Aorta (tissue), 5 donors: ENCODE data around the gene ZNF296. TPM values are rescaled to one million over a fixed set of nuclear protein-coding genes. Genes with fewer than 3 reads are reported as not detected.
A peak's percentile ranks its signal among the peaks of the same experiment; 100 is the strongest.
"Not testable (repeated sequence)": the region's sequence is repeated elsewhere in the genome, so short reads cannot be mapped to it uniquely, and the experiment has no call there.

Source experiments
- ATAC-seq: fragments of 200-7000 bp; cut with Tn5 transposase; one replicate; pipeline ENCODE4 v1.9.1; 2022; ENCODE audit warnings: moderate library complexity; ENCODE audit not compliant: low FRiP score
- DNase-seq, 2 donors: peaks; one replicate each; pipeline ENCODE4 v3.0.0-alpha.2; 2020
- H3K27ac ChIP-seq, 2 donors: one replicate each; pipeline ENCODE4 v1.5.1; 2013; ENCODE audit warnings: low read length in 2 of 2, mild to moderate bottlenecking in 2 of 2, moderate library complexity in 2 of 2, control low read depth in 1 of 2, inconsistent platforms in 1 of 2, low read depth in 1 of 2
- H3K27me3 ChIP-seq, 2 donors: one replicate each; pipeline ENCODE4 v1.6.1; 2013; ENCODE audit warnings: control low read depth in 1 of 2, low read length in 1 of 2, mild to moderate bottlenecking in 1 of 2, moderate library complexity in 1 of 2; ENCODE audit not compliant: insufficient read depth in 2 of 2, control insufficient read depth in 1 of 2
- H3K36me3 ChIP-seq, 2 donors: one replicate each; pipeline ENCODE4 v1.6.1; 2013; ENCODE audit warnings: control low read depth in 1 of 2, low read length in 1 of 2, mild to moderate bottlenecking in 1 of 2; ENCODE audit not compliant: insufficient read depth in 2 of 2, control insufficient read depth in 1 of 2
- H3K4me1 ChIP-seq, 2 donors: one replicate each; pipeline ENCODE4 v1.6.1; 2013; ENCODE audit warnings: low read length in 2 of 2, control low read depth in 1 of 2, mild to moderate bottlenecking in 1 of 2, moderate library complexity in 1 of 2; ENCODE audit not compliant: insufficient read depth in 2 of 2, control insufficient read depth in 1 of 2
- H3K4me3 ChIP-seq, 2 donors: one replicate each; pipeline ENCODE4 v1.5.1; 2013; ENCODE audit warnings: low read length in 2 of 2, control low read depth in 1 of 2, mild to moderate bottlenecking in 1 of 2
- H3K9me3 ChIP-seq: one replicate; pipeline ENCODE4 v1.6.1; 2013; ENCODE audit warnings: mild to moderate bottlenecking, low read length; ENCODE audit not compliant: control insufficient read depth
- WGBS, 2 donors: extraction: QIAGEN DNeasy Blood & Tissue Kit; methylation state at CpG; one replicate each; pipeline ENCODE4 v1.1.7; 2013; 5-methylcytosine and 5-hydroxymethylcytosine counted together
- intact Hi-C, 2 donors: fragments of 100-400 bp; cut with DNase I; formaldehyde crosslinking; loops; one replicate each; pipeline versions ENCODE4 v1.14.2 to v1.15.0; 2022
- polyA plus RNA-seq, 2 donors: library from polyadenylated mRNA; stranded (reverse); fragments of 200-250 nt; gene quantifications; one replicate each; pipeline ENCODE4 v1.2.3, GENCODE V29; 2013
- total RNA-seq, 2 donors: library from RNA; stranded (reverse); fragmentation: NEBNext Ultra II Directional; extraction: Animal tissue kit (Norgen Biotek cat#: 25700); gene quantifications; one replicate each; pipeline ENCODE4 v1.2.1, GENCODE V29; 2021
- donor health status: healthy with polysubstance abuse.
- donor health status: Bipolar disorder and iron deficiency.
- donor health status: DM: no; HTN: no; CAD: no.
- donor health status: DM: no; HTN: no; CAD: no.
- donor health status: DM: yes; HTN: yes; CAD: no.

ZNF296 gene
- total and polyA plus RNA-seq, 4 donors = 0.19 to 1.1 (median 0.41) TPM

GRCh38 chr19:45106363-45106762 lies 30.1 kb upstream of the ZNF296 start:
- intact Hi-C loops, DNase-seq, H3K36me3 ChIP-seq, ATAC-seq, H3K4me3 ChIP-seq, H3K27ac ChIP-seq, H3K4me1 ChIP-seq, H3K27me3 ChIP-seq, H3K9me3 ChIP-seq: not testable (repeated sequence)
- WGBS, 2 donors = 93 to 95% methylated on average over 11 of the region's 11 CpGs

- intact Hi-C loops = no loop called here
- no peaks in the 10 kb centered on the region for H3K27me3 ChIP-seq
- H3K4me1 ChIP-seq = no peaks in the 10 kb centered on the region
- 89% methylated on average over 16 of the region's 16 CpGs for WGBS, 2 donors
- H3K27ac ChIP-seq = no peak overlapping the region
- DNase-seq (no peak), ATAC-seq (peak; percentile 8)
- no peaks in the 10 kb centered on the region for H3K9me3 ChIP-seq
- H3K4me3 ChIP-seq = no peak overlapping the region
- H3K36me3 ChIP-seq = no peaks in the 10 kb centered on the region
Measured at GRCh38 chr19:45104658-45105349, 28.5 kb upstream of the ZNF296 start.

- Histone ChIP-seq H3K4me1 (no peaks in the 10 kb centered on the region), H3K27ac (no peak overlapping the region)
- ATAC-seq = no peak
Measured at GRCh38 chr19:45103508-45104319, 27.4 kb upstream of the ZNF296 start.

GRCh38 chr19:45103156-45103507 lies 26.9 kb upstream of the ZNF296 start:
- DNase-seq (peak in 1 of 2 donors; percentile 67), ATAC-seq (no peak)
- H3K4me1 ChIP-seq = no peaks in the 10 kb centered on the region

More at GRCh38 chr19:45103508-45104319, 27.4 kb upstream of the ZNF296 start:
- H3K9me3 ChIP-seq = no peaks in the 10 kb centered on the region
- H3K4me3 ChIP-seq = no peak overlapping the region
- intact Hi-C loops = no loop called here
- no peaks in the 10 kb centered on the region for H3K27me3 ChIP-seq
- 61 to 64% methylated on average over 26 of the region's 26 CpGs for WGBS, 2 donors
- no peaks in the 10 kb centered on the region for H3K36me3 ChIP-seq
- DNase-seq = no peak

GRCh38 chr19:45102481-45102880 lies 26.2 kb upstream of the ZNF296 start:
- WGBS, 2 donors = 96 to 97% methylated on average over 7 of the region's 7 CpGs
- intact Hi-C loops = no loop called here
- Histone ChIP-seq H3K4me1 (no peaks in the 10 kb centered on the region), H3K27ac (no peak overlapping the region), H3K27me3 (no peaks in the 10 kb centered on the region), H3K9me3 (no peaks in the 10 kb centered on the region), H3K36me3 (no peaks in the 10 kb centered on the region), H3K4me3 (no peak overlapping the region)
- DNase-seq (no peak), ATAC-seq (no peak)

More at GRCh38 chr19:45103156-45103507, 26.9 kb upstream of the ZNF296 start:
- WGBS, 2 donors = 48 to 56% methylated on average over 15 of the region's 15 CpGs
- H3K36me3 ChIP-seq = no peaks in the 10 kb centered on the region
- H3K9me3 ChIP-seq = no peaks in the 10 kb centered on the region
- H3K27ac ChIP-seq = no peak overlapping the region
- H3K27me3 ChIP-seq = no peaks in the 10 kb centered on the region
- intact Hi-C loops = no loop called here
- H3K4me3 ChIP-seq = no peak overlapping the region

- no peak overlapping the region for H3K4me3 ChIP-seq
- intact Hi-C loops = no loop called here
- no peaks in the 10 kb centered on the region for H3K9me3 ChIP-seq
- H3K27ac ChIP-seq = no peak overlapping the region
- H3K27me3 ChIP-seq = no peaks in the 10 kb centered on the region
- DNase-seq (no peak), ATAC-seq (no peak)
- no peaks in the 10 kb centered on the region for H3K4me1 ChIP-seq
- no peaks in the 10 kb centered on the region for H3K36me3 ChIP-seq
- 82 to 83% methylated on average over 8 of the region's 8 CpGs for WGBS, 2 donors
Measured at GRCh38 chr19:45101806-45102205, 25.5 kb upstream of the ZNF296 start.

GRCh38 chr19:45100846-45101252 lies 24.6 kb upstream of the ZNF296 start:
- H3K27me3 ChIP-seq = no peaks in the 10 kb centered on the region
- no peak overlapping the region for H3K27ac ChIP-seq
- no peaks in the 10 kb centered on the region for H3K36me3 ChIP-seq
- 76 to 79% methylated on average over 8 of the region's 8 CpGs for WGBS, 2 donors
- intact Hi-C loops = no loop called here
- no peak for ATAC-seq
- H3K4me1 ChIP-seq = no peaks in the 10 kb centered on the region
- DNase-seq = no peak
- no peak overlapping the region for H3K4me3 ChIP-seq
- no peaks in the 10 kb centered on the region for H3K9me3 ChIP-seq

- intact Hi-C loops = no loop called here
- Histone ChIP-seq H3K36me3 (no peaks in the 10 kb centered on the region), H3K9me3 (no peaks in the 10 kb centered on the region), H3K27ac (no peak overlapping the region), H3K27me3 (no peaks in the 10 kb centered on the region), H3K4me1 (no peaks in the 10 kb centered on the region), H3K4me3 (no peak overlapping the region)
- WGBS, 2 donors = 85 to 93% methylated on average over 3 of the region's 3 CpGs
- ATAC-seq (no peak), DNase-seq (no peak)
Measured at GRCh38 chr19:45100201-45100600, 23.9 kb upstream of the ZNF296 start.
